MM.1S (cell line): Measurements from ENCODE around the gene ZNRF1.
"Not testable (repeated sequence)": the region's sequence is repeated elsewhere in the genome, so short reads cannot be mapped to it uniquely, and the experiment has no call there.

Experiments used
- DNase-seq: peaks from one replicate; pipeline ENCODE4 v3.0.0-alpha.2; 2015
- H2AFZ ChIP-seq: fragments of 300-600 bp; sonication (generic); 2 replicates; pipeline ENCODE4 v1.6.0; 2016; ENCODE audit warnings: antibody characterized with exemption, low read length
- H3F3A ChIP-seq: fragments of 300-600 bp; sonication (generic); 2 replicates; pipeline ENCODE4 v1.6.1; 2016; ENCODE audit warnings: mild to moderate bottlenecking, antibody characterized with exemption, low read length, moderate library complexity, mixed read lengths; ENCODE audit not compliant: insufficient read depth
- H3K27ac ChIP-seq: fragments of 300-600 bp; sonication (generic); 2 replicates; pipeline ENCODE4 v1.5.1; 2016; ENCODE audit warnings: mild to moderate bottlenecking, low read length
- H3K27me3 ChIP-seq: fragments of 300-600 bp; sonication (generic); replicated peaks from 2 replicates; pipeline ENCODE4 v1.6.0; 2016; ENCODE audit warnings: low read length; ENCODE audit not compliant: insufficient read depth
- H3K36me3 ChIP-seq: fragments of 300-600 bp; sonication (generic); replicated peaks from 2 replicates; pipeline ENCODE4 v1.6.1; 2016; ENCODE audit warnings: mild to moderate bottlenecking, low read length, mixed read lengths; ENCODE audit not compliant: insufficient read depth
- H3K4me1 ChIP-seq: fragments of 300-600 bp; sonication (generic); 2 replicates; pipeline ENCODE4 v1.6.1; 2016; ENCODE audit warnings: low read length, mixed read lengths
- H3K4me2 ChIP-seq: fragments of 300-600 bp; sonication (generic); 2 replicates; pipeline ENCODE4 v1.6.0; 2016; ENCODE audit warnings: low read depth, low read length
- H3K4me3 ChIP-seq: fragments of 300-600 bp; sonication (generic); 2 replicates; pipeline ENCODE4 v1.5.1; 2016; ENCODE audit warnings: low read length, mixed read lengths
- H3K79me2 ChIP-seq: fragments of 300-600 bp; sonication (generic); 2 replicates; pipeline ENCODE4 v1.6.1; 2016; ENCODE audit warnings: mixed run types, low read length, mixed read lengths
- H3K9ac ChIP-seq: fragments of 300-600 bp; sonication (generic); 2 replicates; pipeline ENCODE4 v1.6.1; 2016; ENCODE audit warnings: low read length, mixed read lengths
- H3K9me2 ChIP-seq: fragments of 300-600 bp; sonication (generic); replicated peaks from 2 replicates; pipeline ENCODE4 v1.6.1; 2016; ENCODE audit warnings: mild to moderate bottlenecking, low read length, mixed read lengths; ENCODE audit not compliant: insufficient read depth
- H3K9me3 ChIP-seq: fragments of 300-600 bp; sonication (generic); replicated peaks from 2 replicates; pipeline ENCODE4 v1.6.1; 2016; ENCODE audit warnings: mild to moderate bottlenecking, low read length, mixed read lengths; ENCODE audit not compliant: insufficient read depth
- H4K20me1 ChIP-seq: fragments of 300-600 bp; sonication (generic); 2 replicates; pipeline ENCODE4 v1.6.1; 2016; ENCODE audit warnings: mild to moderate bottlenecking, low read length, moderate library complexity, mixed read lengths; ENCODE audit not compliant: insufficient read depth
- CTCF ChIP-seq: fragments of 300-600 bp; sonication (generic); IDR thresholded peaks from 2 replicates; pipeline ENCODE4 v1.5.1; 2016; ENCODE audit warnings: antibody characterized with exemption, low read length, mixed read lengths
- EZH2 ChIP-seq: fragments of 300-600 bp; sonication (generic); optimal IDR thresholded peaks from 2 replicates; pipeline ENCODE3; 2017; ENCODE audit warnings: low read depth, mild to moderate bottlenecking, antibody characterized with exemption, low read length, mixed read lengths
- EZH2phosphoT487 ChIP-seq: fragments of 300-600 bp; sonication (generic); IDR thresholded peaks from 2 replicates; pipeline ENCODE4 v1.6.1; 2018; ENCODE audit warnings: antibody characterized with exemption, low read length

Gene ZNRF1

GRCh38 chr16:74984529-74985296 is 14.1 kb upstream of the ZNRF1 start, which contains the start of gene WDR59:
Gene WDR59, minus strand, starts transcription at chr16:74985123. Its CDS starts 106 bp downstream, at chr16:74985017.
- no peaks in the 10 kb centered on the region for H3K36me3 ChIP-seq
- H3K27ac ChIP-seq = no peak within 1 kb of the TSS
- no peaks in the 10 kb centered on the region for H4K20me1 ChIP-seq
- H3K4me3 ChIP-seq = peak within 1 kb of the TSS; percentile 93
- H3K4me2 ChIP-seq = peak within 1 kb of the TSS; percentile 57; the same call in 1 of the 2 replicates
- H3K27me3 ChIP-seq = no peaks in the 10 kb centered on the region
- H2AFZ ChIP-seq = peak within 1 kb of the TSS; percentile 74
- no peaks in the 10 kb centered on the region for H3K9me2 ChIP-seq
- DNase-seq = peak; percentile 98
- peak within 1 kb of the TSS; percentile 74 for H3K9ac ChIP-seq
- no peaks in the 10 kb centered on the region for H3K9me3 ChIP-seq
- H3F3A ChIP-seq = no peaks in the 10 kb centered on the region
- TF ChIP-seq CTCF (no peak), EZH2phosphoT487 (no peak), EZH2 (no peak)
- no peaks in the 10 kb centered on the region for H3K4me1 ChIP-seq
- H3K79me2 ChIP-seq = peaks cover 5% of the 10 kb centered on the region; the same call in 1 of the 2 replicates

- Histone ChIP-seq H3K9ac (no peak overlapping the region), H3K4me3 (no peak overlapping the region), H3K4me1 (no peaks in the 10 kb centered on the region), H3K4me2 (no peak overlapping the region), H3K36me3 (no peaks in the 10 kb centered on the region), H3F3A (no peaks in the 10 kb centered on the region), H3K79me2 (peaks cover 5% of the 10 kb centered on the region; the same call in 1 of the 2 replicates), H3K27ac (no peak overlapping the region), H4K20me1 (no peaks in the 10 kb centered on the region), H3K9me3 (no peaks in the 10 kb centered on the region), H3K27me3 (no peaks in the 10 kb centered on the region), H2AFZ (no peak overlapping the region), H3K9me2 (no peaks in the 10 kb centered on the region)
- DNase-seq = no peak
- TF ChIP-seq EZH2 (no peak), CTCF (no peak), EZH2phosphoT487 (no peak)
Measured at GRCh38 chr16:74987027-74987681, 11.7 kb upstream of the ZNRF1 start.

GRCh38 chr16:74989864-74990263 is 9.0 kb upstream of the ZNRF1 start:
- H3K4me1 ChIP-seq, H3K27me3 ChIP-seq, H3K36me3 ChIP-seq, H3K9me3 ChIP-seq, H3K4me3 ChIP-seq, H2AFZ ChIP-seq, H4K20me1 ChIP-seq, H3K4me2 ChIP-seq, H3K9ac ChIP-seq, H3K27ac ChIP-seq, H3F3A ChIP-seq, DNase-seq, H3K79me2 ChIP-seq, H3K9me2 ChIP-seq: not testable (repeated sequence)

GRCh38 chr16:74990832-74991231 is 8.0 kb upstream of the ZNRF1 start:
- no peak for DNase-seq
- H3F3A ChIP-seq = no peaks in the 10 kb centered on the region
- H3K36me3 ChIP-seq = no peaks in the 10 kb centered on the region
- H3K9me3 ChIP-seq = no peaks in the 10 kb centered on the region
- H3K9ac ChIP-seq = no peak overlapping the region
- H3K79me2 ChIP-seq = no peaks in the 10 kb centered on the region
- H2AFZ ChIP-seq = no peak overlapping the region
- H4K20me1 ChIP-seq = no peaks in the 10 kb centered on the region
- TF ChIP-seq EZH2 = no peak
- TF ChIP-seq EZH2phosphoT487 = no peak
- no peak for TF ChIP-seq CTCF
- no peak overlapping the region for H3K4me2 ChIP-seq
- no peaks in the 10 kb centered on the region for H3K27me3 ChIP-seq
- H3K4me3 ChIP-seq = no peak overlapping the region
- H3K4me1 ChIP-seq = no peaks in the 10 kb centered on the region
- H3K27ac ChIP-seq = no peak overlapping the region
- H3K9me2 ChIP-seq = no peaks in the 10 kb centered on the region
